HG03558 (cell line): Measurements from ENCODE around the gene RBM20.

ENCODE experiments used
- ATAC-seq: cut with Tn5 transposase; IDR thresholded peaks from one replicate; pipeline ENCODE4 v1.9.1; 2021; ENCODE audit warnings: moderate number of reproducible peaks; ENCODE audit not compliant: unreplicated experiment; ENCODE audit errors: extremely low read depth

RBM20 gene

DNA sequence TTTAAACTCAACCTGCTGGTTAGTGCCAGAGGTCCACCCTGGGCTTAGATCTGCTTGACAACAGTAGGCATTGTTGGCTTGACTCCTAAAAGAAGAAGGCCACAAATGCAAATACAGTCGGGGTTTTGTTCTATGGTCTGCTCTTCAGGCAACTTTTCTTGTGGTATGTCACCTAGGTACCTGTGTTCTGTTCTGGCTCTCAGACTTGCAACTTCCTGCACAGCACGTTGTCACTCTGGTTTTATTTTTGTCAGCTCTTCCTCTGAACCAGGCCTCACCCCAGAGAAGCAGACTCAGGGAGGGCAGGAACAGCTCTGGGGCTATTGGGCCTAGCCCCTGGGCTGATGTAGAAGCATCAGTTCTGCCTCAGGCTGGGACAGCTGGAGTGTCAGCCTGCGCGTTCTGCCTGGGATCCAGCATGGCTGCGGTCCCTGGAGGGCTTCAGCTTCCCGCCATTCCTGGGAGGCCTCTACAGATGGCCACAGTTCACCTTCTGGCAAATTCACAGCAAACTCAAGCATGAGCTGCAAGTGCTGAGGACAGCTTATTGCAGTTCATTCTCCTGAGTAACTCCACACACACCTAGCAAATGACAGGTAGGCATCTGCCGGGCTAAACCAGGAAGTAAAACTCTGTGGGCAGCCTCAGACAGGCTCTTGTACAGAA, 216.6 kb downstream of the RBM20 start:
- ATAC-seq = no peak

DNA sequence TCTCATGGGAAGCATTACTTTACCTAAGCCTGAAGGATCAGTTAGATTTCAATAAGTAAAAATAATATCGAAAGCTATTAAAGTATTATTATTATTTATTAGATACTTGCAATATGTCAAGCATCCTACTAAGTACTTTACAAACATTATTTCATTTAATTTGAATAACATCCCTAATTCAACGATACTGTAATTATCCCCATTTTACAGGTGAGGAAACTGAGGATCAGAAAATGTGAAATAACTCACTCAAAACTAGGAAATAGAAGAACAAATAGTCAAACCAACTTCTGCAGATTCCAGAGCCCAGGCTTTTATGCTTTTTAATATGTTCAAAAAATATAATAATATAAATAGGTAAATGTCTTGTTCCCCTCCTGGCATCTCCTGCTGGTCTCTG, 217.3 kb downstream of the RBM20 start:
- no peak for ATAC-seq

DNA sequence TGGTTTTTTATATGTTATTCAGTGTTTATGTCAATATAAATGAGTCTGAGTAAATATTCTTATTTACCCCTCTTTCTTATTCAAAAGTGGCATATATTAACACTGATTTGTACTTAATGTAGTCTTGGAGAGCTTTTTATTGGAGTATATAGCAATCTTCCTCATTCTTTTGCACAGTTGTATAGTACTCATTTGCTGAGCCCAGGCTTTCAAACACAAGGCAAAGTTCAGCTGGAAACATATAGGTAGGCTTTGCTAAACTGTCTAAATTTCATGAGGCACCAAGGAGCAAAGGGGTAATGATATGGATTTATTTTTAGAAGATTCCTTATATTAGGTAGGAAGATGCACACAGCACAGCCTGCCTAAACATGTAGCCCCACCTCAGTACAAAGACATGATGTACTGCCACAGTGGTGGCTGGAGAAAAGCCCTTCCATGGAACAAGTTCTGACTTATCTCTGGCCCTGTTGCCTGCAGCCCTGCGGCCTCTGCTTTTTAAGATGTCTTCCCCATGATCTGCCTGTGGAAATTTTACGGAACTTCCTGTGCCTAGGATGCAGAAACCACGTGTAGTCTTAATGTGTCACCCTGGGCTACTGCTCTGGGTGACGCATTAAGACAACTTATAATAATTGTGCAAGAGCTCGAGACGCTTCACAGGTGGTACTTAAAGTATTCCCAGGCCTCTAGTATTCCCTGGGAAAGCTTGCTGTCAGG, 218.0 kb downstream of the RBM20 start:
- no peak for ATAC-seq

DNA sequence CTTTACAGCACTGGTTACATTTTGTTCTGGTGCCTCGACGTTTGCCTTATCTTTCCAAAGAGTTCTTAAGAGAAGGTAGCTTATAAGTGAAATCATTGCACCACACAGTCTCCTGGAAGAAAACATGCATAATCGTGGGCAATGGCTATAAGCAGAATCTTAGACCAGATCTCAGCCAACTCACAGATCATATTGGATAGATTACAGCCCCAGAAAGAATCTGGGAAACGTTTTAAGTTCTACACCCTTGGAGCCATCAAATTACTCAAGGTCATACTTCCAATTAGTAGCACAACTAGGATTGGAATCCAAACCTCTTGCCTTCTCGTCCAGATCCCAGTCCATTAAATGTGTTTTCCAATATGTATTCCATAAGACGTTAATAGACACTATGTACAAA, 218.8 kb downstream of the RBM20 start:
- ATAC-seq = no peak

DNA sequence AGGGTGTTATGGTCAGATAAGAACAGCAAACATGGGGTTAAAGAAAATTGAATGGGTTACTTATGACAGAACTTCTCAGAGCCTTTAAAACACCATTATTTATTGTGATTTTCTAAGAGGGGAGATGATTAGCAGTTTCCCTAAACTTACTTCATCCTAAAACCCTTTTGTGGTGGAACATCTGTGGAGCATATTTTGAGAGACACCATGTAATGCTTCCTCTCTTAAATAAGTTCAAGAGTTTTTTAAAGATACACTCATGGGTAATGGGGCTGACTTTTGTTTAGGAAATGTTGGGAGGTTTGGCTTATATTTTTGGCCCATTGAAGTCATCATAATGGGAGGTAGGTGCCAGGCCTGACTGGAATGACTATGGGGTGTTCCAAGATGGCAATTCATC, 219.2 kb downstream of the RBM20 start:
- no peak for ATAC-seq

DNA sequence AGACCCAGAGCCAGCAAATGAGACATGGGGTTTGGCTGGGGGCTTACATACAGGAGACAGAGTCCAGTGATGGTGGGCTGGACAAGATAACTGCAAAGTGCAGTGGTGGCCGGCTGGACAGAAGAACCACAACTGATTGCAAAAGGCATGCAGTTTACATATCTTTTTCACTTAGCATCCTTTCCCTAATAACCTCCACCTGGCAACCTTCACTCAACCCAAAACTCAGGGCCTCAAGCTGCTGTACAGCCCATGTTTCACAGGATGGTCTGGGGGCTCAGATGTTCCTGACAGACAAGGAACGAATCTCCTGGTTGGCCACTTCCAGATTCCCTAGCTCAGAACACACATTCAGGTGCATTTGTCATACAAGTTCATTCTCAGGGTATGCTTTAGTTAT, 219.8 kb downstream of the RBM20 start:
- no peak for ATAC-seq

DNA sequence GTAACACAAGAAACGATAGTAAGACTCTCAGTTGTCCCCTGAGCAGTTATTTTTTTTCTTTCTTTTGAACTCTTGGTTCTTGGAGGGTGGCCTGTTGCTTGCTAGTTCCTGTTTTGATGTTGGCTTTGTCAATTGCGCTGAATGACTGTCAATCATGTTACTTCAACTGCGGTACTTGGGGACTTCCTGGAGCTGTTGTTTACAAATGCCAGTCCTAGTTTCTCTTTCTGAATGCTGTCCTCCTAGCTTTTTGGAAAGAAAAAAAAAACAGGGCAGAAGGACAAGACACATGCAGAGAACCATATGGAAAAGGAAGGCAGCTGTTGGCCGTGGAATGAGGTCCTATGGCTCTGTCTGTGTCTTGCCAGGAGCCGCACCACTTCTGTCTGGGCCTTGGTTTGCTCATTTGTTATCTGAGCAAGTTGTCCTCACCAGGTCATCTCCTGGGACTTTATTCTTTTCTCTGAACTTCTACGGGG, 220.6 kb downstream of the RBM20 start:
- peak; percentile 47 for ATAC-seq

DNA sequence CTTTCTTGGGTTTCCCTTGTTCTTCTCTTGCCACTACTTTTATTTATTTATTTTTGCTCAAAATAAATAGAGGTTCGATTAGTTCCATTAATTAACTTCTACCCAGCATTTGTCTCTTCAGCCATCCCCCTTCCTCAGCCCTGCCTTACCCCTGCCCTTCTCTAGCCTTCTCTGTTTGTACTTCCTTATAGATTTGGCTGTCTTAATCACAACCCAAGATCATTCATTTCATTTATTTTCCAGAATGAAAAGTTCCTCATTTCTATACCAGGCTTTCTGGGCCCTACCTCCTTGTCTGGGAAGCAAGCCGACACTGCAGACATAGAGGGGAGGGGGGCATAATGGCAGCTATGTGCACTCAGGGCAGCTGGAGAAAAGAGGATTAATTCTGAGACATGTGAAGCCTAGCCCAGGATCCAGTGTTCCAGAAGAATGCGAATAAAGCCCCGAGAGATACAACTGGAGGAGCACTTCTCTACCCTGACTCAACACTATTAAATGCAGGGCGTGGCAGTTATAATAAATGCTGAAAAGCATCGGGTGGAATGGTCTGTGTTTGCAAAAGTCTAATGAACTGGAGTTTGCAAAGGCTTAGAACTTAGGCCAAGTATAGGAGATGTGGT, 221.2 kb downstream of the RBM20 start:
- no peak for ATAC-seq

DNA sequence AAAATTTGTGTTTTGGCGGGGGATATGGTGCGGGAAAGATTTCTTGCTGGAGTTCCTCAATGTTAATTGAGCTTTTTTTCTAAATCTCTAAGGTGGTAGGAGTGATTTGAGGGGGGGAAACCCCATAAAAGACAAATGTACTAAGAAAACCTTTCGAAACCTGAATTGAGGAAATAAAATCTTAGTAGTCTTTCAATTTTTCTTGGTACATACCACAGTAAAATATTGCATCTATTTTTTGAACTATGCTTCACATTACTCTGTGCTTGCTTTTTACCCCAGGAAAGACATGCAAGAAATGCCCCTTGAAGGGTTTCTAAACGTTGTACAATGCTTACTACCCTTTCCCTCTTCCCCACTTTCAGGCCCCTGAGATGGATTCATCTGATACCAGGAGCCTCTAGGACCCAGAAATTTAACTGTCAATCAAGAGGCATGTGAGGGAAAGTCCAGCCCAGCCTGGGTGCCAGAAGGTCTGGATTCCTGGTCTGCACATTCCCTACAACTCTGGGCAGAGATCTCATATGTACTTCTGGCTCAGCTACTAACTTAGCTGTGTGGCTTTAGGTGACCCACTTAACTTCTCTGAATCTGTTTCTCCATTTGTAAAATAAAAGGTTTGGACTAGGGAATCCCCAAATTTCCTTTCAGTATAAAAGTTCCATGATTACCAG, 221.8 kb downstream of the RBM20 start:
- no peak for ATAC-seq

DNA sequence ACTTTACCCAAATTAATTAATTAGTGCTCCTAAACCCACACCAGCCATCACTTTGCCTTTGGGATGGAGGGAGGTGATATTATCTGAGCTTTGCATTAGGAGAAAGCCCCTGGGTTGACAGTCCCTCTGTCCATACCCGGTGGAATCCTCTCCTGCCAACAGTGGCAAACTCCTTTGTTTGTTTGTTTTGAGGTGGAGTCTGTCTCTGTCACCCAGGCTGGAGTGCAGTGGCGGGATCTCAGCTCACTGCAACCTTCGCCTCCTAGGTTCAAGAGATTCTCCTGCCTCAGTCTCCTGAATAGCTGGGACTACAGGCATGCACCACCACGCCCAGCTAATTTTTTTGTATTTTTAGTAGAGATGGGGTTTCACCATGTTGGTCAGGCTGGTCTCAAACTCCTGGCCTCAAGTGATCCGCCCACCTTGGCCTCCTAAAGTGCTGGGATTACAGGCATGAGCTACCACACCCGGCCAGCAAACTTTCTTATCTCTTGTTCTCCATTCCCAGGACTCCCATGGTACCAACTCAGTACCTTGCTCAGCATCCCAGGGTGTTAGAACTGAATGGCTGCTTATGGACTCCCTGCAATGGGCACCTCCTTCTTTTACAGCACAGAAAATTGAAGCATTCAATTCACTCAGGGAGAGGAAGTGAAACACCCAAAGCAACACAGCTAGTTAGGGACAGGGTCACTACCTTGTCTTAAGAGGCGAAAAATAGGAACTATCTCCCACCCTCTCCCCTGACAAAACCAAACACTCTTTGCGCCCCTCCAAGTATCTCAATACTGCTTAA, 223.1 kb downstream of the RBM20 start:
- ATAC-seq = peak; percentile 27

DNA sequence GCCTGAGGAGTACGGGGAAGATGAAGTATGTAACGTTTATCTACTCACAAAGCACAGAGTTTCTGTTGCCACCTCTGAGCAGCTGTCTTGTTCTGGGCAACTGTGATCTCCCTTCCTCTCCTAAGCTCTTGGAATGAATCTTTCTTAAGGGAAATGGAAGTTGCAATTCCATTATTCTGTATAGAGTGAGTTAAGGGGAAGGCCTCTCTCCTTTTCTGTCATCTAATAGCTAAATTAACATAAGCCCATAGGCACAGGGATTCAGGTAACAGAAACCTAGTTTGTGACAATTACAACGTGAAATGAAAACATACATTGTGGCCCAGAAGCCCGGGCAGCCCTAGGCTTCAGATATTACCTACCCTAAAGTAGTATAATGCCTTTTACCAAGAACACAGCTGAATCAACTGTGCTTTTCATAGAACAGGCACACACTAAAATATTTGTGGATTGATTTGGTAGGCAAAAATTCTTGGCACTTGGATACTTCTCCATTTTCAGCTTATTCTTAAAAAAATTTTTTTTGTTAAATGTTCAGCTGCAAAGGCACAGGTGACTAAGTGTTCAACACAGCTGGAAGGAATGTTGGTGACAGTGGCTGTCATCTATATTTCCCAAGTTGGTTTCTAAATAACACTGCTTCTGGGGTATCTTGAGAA, 223.8 kb downstream of the RBM20 start:
- ATAC-seq = no peak

DNA sequence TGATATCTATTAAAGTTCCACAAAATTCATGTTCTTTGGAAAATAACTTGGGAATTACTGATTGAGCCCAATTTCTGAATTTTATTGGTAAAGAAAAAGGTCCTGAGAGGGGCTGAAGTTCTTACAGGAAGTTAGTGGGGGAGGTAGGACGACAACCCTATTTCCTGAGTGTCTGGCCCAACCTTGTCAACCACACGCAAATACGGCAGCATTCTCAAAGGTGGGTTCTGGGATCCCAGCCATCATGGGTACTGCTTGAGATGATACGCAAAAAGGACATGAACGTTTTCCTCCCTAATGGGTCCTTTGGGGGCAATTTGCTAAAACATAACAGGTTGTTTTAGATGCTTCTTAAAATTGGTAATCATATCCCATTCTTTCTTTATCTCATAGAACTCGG, 224.8 kb downstream of the RBM20 start:
- no peak for ATAC-seq

DNA sequence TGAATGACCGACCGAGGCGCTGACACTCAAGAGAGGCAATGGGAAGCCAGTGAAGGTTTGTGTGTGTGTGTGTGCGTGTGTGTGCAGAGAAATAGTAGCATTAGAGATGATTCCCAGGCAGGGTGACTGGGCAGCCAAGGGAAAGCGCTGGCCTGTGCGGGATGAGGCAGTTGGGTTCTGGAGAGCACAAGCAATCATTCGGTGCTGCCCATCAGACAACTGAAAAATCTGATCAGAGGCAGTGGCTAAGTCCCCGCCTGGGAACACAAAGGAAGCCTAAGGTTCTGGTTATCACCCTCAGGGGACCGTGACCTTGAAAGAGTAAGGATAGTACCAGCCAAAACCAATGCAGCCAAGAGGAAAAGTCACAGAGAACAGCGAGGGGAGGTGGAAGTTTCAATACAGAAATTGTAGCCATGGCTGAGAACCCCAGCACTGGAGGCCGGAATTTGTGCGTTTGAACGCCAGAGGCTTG, 226.7 kb downstream of the RBM20 start:
- ATAC-seq = no peak

DNA sequence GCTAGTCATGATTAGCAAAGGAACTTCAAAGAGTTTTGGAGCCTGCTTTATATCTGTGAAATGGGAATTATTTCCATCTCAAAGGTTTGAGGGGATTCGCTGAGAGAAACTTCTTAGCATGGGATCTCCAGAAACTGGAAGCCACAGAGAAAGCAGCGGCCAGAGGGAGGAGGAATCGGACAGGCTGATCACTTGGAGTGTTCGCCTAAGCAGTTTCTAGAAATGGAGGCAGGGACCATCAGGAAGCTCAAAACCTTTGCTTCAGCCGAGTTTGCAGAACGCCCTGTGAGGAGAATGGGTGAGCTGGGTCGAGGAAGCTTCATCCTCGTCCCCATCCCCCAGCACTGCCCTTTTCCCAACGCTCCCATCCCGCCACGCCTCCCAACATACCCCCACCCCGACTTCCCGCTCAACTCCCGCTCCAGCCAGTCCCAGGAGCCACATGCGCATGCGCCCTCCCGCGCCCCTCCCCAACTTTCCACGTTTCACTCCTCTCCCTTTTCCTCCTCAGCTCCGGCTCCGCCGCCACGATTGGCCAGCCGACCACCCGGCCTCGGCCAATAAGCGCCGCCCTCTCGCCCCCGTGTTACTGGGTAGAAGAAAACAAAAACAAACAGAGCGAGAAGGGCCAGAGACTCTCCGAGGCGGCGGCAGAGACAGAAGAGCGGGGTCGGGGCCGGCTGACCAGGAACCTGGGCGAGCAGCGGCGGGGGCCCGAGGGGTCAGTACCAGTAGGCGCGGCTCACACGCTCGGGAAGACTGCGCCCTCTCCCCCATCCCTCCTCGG, 227.4 kb downstream of the RBM20 start, which contains the start of gene PDCD4:
PDCD4 (plus strand) TSS at position 631 of the 787 bp plus-strand sequence. CDS start 4,100 bp downstream, outside the sequence.
- peak; percentile 39 for ATAC-seq

DNA sequence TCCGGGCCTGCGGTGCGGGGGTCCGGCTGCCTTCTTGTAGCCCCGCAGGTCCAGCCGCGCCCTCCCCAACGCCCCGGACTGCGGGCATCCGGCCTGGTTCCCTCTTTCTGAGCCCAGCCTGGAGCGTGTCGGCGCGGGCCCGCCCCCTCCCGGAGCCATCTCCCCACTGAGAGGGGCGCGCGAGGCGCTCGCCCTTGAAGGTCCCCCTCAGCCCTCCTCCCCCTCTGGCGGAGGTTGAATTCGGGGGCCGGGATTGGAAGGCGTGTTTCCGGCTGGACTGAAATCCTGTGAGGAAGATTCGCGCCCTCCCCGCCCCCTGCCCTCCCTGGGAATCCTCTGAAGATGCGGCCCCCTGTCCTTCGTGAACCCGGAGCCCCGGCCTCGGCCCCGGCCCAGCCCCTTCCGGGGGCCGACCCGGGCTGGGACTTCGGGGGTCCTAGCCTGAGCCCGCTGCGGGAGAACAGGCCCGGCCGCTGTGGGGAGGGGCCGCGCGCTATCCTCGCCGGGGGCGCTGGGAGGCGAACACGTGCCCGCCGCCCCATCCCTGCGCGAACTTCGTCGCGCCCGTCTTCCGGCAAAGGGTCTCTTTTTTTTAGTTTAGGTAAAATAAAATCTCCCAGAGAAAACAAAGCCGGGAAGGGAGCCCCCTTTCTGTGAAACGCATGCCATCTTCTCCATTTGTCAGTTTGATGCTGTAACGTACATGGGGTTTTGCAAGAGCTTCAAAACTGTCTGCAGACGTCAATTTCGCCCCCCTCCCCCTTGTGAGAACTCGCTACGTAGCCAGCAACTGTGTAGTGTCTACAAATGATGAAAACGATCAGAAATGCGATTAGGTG, 228.2 kb downstream of the RBM20 start:
- ATAC-seq = no peak

DNA sequence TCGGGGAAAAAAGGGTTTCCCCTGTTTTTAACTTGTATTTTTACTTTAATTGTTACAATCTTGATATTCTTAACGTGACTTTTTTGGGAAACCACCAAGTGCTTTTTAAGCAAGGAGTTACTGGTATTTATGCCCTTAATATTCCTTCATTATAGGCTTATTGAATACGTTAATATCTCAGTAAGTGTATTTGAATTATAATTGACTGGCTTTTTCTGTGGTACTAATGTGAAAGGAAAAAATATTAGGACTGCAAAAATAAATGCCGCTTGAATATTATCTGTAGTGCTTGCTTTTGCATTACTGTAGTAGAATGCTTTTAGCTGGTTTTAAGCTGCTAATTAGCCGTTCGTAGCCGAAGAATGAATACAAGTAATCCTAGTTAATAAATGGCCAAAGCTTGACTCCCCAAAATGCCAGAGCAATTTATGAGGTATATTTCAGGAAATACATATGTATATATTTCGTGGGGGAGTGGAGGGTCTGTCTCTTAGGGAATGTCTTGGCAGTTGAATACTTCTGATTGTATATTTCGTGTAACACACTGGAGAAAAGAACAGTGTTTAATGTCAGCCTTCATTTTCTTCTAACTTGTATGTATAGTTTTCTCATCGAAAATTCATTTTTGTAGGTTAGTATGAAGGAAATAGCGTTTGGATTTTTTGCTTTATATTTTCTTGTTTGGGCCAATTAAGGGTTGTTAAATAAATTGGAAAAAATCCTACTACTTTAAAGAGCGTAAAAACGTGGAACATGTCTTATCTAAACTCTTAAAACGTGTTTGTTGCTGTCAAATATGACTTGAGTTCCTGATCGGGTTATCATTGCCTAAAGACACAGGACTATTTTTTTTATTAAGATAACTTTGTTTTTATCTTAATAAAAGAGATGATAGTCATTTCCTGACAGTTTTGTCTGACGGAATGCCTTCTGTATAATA, 229.1 kb downstream of the RBM20 start:
- ATAC-seq = no peak

DNA sequence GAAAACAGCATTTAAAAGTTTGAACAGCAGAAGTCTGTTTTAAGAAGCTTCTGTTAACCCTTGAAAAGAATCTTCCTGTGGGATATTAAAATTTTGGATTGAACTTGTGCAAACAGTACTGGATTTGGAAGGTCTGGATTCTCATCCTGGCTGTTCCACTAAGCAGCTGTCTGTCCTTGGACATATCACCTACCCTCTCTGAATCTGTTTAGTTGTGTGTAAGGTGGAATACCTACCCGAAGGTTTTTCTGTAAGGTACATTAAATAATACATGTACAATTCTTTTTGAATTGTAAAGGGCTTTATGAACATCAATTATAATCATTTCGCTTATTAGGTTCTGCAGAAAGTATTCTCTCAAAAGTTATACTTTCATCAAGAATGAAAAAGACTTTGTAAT, 229.8 kb downstream of the RBM20 start:
- ATAC-seq = no peak
